ENCODE results near the gene TULP1.
"Not testable (repeated sequence)": the region's sequence is repeated elsewhere in the genome, so short reads cannot be mapped to it uniquely, and the experiment has no call there.

TULP1 gene

DNA sequence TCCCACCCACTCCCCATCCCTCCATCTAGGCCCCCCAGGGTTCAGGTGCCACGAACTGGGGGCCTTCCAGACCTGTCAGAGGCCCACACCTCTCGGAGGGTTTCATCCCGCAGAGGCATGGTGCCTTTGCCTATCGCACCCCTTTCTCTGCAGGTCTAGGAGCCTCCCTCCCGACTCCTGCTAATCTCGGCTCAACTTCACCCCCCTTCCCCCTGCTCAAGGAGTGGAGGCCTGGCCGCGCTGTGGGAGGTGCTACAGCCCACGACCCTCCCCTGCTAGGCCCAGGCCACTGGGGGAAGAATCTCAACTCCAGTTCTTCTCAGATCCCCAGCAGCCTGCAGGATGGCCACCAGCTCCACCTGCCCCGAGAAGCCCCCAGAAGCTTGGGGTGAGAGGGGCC lies at the start of gene TULP1:
Gene TULP1 (minus strand): TSS at position 157 of the 400 bp plus-strand sequence. CDS start 38 bp downstream, at position 119.
- DNase-seq = no peak

DNA sequence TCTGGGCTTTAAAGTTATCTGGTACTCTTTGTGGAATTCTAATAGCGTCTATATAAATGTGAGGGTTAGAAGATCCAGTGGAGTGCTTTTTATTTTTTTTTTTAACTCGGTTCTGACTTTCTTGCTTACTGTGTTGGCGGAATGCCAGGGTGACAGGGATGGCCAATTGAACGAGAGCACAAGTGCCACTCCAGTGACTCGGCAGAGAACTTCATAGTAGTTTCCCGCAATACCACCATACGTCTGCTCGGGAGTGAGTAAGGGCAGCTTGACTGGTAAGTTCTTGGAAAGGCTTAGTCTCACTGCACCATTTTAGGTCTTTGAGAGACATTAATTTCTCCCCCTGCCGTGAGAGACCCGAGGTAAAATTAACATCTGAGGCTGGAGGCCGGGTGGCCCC lies 49.4 kb upstream of the TULP1 start:
- DNase-seq = peak; percentile 63

DNA sequence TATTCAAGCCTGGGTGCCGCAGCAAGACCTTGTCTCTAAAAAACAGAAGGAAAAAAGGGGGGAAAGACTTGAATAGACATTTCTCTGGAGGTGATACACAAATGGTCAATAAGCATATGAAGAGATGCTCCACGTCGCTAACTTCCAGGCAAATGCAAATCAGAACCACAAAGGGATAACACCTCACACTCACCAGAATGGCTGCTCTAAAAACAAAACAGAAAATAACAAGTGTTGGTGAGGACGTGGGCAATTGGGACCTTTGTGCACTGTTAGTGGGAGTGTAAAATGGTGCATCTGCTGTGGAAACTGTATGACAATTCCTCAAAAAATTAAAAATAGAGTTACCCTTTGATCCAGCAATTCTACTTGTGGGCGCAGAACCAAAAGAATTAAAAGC lies 48.4 kb upstream of the TULP1 start:
- DNase-seq = no peak

DNA sequence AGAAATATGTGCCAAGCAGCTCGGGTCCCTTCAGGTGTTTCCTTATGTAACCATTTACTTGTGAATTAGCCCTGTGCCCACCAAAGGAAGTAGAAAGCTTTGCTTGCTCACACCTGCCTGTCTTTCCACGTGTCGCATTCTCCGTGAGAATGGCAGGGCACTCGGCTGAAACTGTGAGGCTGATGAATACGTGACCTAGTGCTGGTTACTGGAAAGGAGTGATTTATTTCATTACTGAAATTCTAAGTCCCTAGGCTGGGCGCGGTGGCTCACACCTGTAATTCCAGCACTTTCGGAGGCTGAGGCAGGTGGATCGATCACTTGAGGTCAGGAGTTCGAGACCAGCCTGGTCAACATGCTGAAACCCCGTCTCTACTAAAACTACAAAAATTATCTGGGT lies 45.9 kb upstream of the TULP1 start:
- no peak for DNase-seq

DNA sequence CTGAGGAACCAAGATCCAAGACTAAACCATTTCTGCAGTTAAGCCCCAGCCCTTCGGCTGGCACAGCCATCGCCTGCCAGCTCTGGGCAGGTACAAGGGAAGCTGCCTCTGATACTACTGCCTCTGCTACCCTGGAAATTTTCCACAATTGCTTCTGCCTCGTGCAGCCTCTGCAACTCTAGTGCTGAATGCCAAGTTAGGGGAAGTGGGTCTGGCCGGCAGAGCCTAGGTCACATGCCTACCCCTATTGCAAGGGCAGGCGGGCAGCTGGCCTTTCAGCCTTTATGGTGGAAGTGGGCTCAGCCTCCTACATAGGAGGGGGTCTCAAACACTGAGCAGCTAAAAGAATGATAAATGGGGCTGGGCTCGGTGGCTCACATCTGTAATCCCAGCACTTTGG lies 44.5 kb upstream of the TULP1 start:
- DNase-seq = no peak

DNA sequence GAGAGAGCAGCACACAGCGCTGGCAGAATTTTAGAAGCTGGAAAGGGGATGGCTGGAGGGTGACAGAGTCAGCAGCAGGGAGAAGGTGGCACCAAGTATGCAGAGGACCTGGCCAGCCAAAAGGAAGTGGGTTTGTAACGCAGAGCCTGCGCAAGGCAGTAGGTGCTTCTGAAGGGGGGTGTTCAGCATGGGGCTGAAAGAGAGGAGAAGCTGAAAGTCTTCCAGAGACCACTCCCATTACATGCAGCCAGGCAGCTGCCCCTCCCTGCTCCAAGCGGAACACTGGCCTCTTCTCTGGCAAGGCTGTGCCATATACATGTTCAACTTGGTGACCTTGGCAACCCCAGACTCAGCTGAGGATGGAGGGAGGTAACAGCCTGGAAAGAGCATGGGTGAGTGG lies 42.1 kb upstream of the TULP1 start:
- no peak for DNase-seq

DNA sequence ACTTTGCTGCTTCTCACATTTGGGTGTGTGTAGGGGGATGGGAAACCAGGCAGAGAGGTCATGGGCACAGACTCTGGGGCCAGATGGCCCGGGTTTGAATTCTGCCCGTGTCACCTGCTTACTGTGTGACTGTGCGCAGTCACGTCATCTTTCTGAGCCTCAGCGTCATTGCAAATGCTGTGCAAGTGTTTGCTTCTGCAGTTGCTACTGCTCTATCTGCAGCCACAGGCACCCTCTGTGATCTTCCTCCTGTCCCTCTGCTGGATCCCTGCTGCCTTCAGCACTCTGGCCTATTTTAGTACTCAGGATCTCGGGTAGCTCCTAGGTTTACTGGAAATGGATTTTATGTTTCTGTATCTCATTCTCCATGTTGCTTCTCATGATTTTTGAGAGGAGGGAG lies 40.6 kb upstream of the TULP1 start:
- DNase-seq = no peak

DNA sequence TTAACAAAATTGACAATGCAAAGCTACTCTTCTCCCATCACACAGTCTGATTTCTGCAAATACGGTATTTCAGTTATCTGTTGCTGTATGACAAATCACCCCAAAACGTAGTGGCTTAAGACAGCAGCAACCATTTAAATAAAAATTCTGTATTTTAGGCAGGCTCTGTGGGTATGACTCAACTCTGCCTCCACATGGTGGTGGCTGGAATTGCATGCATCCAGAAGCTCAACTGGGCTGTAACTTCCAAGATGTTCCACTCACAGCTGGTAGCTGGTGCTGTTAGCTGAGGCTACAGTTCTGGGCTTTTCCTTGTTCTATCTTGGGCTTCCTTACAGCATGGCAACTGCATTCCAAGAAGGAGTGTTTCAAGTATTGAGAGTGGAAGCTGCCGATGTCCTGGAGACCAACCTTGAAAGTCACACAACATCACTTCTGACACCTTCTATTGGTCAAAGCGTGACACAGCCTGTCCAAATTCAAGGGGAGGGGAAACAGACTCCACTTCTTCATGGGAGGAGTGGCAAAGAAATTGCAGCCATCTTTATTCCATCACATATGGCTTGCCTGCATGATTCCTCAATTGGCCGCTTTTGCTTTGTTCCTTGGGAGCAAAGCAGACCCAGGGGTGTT lies 39.7 kb upstream of the TULP1 start:
- no peak for DNase-seq

DNA sequence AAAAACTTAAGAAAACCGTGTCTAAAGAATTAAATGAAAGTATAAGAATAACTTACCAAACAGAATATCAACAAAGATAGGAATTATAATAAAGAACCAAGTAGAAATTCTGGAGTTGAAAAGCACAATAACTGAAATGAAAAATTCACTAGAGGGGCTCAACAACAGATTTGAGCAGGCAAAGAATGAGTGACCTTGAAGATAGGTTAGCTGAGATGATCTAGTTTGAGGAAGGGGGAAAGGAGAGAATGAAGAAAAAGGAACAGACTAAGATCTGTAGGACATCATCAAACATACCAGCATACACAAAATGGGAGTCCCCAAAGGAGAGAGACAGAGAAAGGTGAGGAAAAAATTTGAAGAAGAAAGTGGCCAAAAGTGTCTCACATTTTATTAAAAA lies 37.7 kb upstream of the TULP1 start:
- no peak for DNase-seq

DNA sequence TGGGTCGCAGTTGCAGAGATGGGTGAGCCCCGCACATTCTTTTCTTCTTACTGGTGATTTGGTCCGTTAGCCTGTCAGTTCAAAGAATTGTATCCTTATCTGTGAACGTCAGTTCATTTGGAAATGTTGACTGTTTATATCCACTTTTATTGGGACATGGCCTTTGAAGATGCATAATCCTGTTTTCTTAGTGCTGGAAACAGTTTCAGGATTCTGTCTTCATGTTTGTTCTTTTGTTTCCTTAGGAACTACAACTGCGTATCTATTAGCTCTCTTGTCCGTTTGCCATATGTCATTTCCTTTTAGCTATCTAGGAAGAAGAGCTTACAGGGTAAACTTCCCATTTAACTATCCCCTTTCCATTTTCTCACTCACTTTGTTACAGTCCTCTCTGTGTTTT lies 35.0 kb upstream of the TULP1 start:
- no peak for DNase-seq

DNA sequence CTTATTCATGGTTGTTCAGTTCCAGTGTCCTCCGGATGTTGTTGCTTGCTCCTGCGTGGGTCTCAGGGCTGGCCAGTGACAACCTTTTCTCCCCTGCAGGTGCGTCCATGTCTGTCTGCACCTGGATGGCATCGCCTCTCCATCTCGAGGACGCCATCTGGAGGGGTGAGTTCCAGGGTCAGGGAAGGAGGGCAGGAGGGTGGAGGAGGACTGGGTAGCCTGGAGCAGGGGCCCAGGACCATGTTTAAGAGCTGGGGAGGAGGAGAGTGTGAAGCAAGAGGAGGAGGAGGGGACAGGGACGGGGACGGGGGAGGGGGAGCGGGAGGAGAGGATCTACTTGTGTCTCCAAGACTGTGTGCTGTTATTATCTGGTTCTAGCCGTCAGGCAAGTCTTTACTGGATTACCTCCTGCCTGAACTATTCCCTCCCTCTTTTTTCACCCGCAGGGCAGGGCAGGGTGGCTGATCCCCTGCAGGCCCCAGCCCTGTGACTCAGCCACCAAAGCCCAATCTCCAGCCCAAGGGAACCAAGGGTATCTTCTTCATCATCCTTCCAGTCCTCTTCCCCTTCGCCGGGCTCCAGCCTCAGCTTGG lies 32.2 kb upstream of the TULP1 start:
- DNase-seq = no peak

DNA sequence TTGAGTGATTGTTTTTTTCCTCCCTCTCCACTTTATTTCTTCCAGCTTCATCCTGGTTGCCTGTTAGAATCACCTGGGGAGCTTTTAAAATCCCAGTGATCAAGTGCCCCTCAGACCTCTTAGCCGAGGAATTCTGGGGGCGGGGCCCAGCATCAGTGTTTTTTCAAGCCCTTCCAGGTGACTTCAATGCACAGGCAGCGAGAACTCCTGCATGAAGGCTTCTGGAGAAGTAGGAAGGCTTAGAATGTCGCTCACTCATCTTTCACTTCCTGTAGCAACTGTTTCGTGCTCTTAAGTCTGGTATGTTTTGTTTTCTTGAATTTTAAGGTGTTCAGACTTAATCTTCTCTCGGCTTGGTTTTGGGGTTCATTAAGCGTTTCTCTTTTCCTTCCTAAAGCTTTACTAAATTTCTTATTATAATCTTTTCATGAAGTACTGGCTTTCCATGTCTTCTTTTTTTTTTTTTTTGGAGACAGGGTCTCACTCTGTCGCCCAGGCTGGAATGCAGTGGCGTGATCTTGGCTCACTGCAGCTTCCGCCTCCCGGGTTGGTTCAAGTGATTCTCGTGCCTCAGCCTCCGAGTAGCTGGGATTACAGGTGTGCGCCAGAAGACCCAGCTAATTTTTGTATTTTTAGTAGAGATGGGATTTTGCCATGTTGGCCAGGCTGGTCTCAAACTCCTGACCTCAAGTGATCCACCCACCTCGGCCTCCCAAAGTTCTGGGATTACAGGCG lies 30.9 kb upstream of the TULP1 start:
- DNase-seq = no peak

DNA sequence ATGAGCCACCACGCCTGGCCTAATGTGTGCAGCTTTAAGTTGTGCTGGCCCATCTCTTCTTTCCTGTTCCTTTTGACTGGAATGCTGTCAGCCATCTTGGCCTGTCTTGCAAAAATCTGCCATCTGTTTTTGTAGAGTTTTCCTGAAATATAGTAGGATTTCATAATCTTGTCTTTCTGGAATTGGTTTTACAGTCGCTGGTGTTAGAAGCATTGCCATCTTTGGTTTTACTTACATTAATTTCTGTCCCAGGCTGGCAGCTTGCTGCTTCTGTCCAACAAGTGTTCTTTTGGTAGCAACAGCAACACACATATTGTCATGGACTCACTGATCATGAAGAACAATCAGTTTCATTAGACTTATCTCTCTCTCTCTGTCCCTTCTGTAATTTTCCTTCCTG lies 29.1 kb upstream of the TULP1 start:
- no peak for DNase-seq

DNA sequence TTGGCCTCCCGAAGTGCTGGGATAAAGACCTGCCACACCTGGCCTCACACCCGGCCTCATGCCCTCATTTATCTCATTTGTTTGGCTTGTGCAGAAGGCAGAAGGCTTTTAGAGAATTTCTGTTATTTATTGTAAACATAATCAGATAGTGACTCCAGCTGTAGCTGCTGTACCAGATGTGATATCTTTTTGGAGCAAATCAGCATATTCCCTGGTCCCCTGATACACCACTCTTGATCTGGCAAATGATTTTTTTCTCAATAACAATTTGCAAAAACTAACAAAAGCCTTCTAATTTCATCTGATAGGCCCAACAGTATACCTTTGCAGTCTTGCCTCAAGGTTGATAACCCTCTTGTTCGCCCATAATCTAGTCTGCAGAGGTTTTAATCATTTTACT lies 26.5 kb upstream of the TULP1 start:
- no peak for DNase-seq

DNA sequence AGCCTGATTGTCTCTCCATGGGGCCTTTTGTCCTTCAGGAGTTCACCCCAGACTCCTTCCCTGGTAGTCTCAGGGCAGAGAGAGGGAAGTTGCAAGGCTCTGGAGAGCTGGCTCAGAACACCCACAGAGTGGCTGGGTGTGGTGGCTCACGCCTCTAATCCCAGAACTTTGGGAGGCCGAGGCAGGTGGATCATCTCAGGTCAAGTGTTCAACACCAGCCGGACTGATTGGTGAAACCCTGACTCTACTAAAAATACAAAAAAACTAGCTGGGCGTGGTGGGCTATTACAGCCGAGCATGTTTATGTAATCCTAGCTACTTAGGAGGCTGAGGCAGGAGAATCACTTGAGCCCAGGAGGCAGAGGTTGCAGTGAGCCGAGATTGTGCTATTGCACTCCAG lies 23.2 kb upstream of the TULP1 start:
- not testable (repeated sequence) for DNase-seq

DNA sequence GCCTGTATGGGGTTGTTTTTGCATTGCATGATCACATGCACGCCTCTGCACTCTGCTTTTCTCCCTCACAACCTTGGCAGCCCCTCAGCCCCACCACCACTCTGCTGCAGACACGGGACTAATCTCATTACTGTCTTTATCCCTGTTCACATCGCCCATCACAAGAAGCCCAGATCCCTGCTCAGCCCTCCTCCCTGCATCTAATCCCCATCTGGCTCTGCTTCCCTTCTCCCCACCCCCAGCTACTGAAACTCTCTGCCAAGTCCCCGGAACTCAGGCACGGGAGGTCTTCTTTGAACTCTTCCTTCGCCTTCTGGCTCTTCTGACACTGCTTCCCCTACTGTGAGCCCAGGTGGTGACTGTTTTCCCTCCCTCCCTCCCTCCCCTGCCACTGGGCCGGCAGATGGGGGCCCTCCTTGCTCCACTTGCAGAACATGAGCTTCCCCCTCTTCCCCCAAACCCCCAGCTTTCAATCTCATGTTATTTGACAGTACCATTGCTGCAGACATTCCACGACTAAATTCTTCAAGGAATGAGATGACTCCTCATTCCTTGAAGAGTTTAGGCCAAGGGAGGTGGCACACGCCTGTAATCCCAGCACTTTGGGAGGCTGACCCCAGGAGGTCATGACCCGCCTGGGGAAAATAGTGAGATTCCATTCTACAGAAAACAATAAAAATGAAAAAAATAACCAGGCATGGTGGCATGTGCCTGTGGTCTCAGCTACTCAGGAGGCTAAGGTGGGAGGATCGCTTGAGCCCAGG lies 21.9 kb upstream of the TULP1 start:
- no peak for DNase-seq

DNA sequence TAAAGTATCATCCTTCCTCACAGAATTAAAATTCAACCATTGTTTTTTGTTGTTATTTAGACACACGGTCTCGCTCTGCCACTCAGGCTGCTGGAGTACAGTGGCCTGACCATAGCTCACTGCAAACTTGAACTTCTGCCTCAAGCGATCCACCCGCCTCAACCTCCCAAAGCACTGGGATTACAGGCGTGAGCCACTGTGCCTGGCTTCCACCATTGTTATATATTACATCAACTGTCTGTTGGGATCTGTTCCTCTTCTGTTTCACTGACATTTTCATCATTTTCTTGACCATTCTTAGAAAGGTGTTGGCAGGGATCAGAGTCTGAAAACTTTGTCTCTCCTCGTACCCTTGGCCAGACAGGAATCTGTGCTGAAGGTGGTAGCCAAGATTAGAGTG lies 21.3 kb upstream of the TULP1 start:
- no peak for DNase-seq

DNA sequence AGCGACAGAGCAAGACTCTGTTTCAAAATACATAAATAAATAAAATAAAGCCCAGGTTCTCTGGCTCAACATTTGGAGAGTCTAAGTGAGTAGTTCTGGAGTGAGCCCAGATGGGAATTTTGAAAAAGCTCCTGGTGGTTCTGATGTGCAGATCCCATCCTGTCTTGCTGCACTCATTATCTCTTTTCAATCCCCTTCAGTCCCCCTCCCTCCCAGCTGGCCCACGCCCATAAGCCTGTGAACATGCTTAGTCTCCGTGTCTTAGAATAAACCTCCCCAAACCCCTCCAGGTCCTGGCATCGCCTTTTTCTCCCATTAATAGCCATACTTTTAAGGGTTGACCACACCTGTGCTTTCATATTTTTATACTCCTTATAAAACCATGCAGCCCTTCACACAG lies 19.4 kb upstream of the TULP1 start:
- DNase-seq = no peak

DNA sequence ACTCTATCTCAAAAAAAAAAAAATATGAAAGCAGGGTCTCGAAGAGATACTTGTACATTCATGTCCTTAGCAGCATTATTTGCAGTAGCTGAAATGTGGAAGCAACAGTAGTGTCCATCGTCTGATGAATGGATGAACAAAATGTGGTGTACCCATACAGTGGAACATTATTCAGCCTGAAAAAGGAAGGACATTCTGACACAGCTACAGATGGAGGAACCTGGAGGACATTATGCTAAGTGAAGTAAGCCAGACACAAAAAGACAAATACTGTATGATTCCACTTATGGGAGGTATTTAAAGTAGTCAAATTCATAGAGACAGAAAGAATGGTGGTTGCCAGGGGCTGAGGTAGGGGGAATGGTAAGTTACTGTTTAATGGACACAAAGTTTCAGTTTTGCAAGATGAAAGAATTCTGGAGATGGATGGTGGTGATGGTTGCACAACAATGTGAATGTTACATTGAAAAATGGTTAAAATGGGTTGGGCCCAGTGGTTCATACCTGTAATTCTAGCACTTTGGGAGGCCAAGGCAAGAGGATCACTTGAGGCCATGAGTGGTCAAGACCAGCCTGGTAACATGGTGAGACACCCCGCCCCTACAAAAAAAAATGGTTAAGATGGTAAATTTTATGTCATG lies 11.8 kb upstream of the TULP1 start:
- no peak for DNase-seq

DNA sequence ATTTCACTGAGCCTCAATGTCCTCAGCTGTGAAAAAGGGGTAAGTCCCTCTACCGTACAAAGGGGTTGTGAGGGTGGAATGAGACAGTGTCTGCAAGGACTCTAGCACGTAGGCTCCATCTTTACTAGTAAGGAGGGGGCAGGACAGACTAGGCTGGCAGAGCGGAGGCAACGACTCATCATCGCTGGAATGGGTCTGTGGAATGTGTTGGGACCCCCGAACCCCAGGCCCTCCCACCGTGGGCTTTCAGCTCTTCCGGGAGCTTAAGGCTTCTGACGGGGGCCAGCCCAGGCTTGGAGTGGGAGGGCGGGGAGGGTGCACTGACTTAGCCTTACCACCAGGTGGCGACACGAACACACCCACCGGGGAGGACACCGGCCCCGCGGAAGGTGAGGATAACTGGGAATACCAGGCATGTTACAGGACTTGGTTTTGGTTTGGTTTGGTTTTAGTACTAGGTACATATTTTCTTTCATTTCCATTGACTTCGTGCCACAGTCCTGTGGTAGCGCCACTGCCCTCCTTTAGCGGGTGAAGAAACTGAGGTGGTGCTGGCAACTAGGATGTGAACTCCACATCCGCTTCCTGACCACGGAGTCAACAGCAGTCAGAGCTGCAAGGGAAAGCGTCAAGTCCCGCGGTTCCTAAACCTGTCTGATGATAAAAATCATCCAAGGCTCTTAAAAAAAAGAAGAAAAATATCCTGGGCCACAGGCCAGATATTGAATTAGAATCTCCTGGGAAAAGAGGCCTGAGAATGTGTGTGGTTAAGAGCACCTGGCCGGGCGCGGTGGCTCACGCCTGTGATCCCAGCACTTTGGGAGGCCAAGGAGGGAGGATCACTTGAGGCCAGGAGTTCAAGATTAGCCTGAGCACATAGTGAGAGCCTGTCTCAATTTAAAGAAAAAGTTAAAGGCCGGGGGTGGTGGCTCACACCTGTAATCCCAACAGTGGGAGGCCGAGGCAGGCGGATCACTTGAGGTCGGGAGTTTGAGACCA lies 10.3 kb upstream of the TULP1 start:
- peak; percentile 53 for DNase-seq

DNA sequence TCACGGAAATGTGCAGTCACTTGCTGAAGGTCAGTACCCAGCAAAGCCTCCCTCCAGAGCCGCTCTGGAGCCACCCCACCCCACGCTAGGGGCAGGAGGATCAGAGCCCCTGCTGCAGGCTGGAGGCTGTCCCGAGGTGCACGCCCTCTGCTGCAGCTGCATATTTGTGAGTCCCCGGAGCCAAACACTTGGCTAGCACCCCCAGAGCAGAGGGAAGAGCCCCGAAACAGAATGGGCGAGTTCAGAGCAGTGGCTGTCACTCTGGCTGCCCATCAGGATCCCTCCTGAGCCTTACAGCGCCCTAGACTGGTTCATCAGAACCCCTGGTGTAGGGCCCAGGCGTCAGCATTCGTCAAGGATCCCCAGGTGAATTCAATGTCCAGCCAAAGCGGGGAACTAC lies 9.5 kb upstream of the TULP1 start:
- no peak for DNase-seq

DNA sequence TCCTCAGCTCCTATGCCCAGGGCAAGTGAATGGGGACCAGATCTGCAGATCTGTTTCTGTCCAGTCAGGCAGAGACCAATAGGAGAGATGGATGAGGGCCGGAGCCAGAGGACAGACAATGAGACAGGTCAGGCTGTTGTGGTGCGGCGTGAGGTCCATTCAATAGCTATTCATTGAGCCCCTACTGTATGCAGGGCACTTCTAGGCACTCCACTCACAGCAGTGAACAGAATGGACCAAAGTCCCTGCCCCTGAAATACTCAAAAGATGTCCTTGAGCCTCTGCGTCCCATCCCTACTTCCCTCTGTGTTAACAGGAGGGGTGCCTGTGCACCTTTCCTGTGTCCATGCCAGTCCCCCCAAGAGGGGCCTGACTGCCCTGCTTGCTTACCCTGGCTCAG lies 8.5 kb upstream of the TULP1 start:
- DNase-seq = no peak

Measured in NCI-H1105 treated with DMSO at 0.1 percent for 48 hours (cell line).